PFSK-1 (cell line): ENCODE measurements around the gene SH3PXD2A.

Experiments
- FOXP2 ChIP-seq: optimal IDR thresholded peaks from 2 replicates; pipeline ENCODE3; 2011; ENCODE audit warnings: borderline replicate concordance, control low read depth, inconsistent platforms; ENCODE audit not compliant: insufficient read depth; ENCODE audit errors: extremely low read length, extremely low read depth
- POLR2AphosphoS5 ChIP-seq: IDR thresholded peaks from 2 replicates; pipeline ENCODE4 v1.6.1; 2012; ENCODE audit warnings: low read depth, mild to moderate bottlenecking, control low read depth, low read length, moderate library complexity
- REST ChIP-seq, 2 experiments: IDR thresholded peaks; 2 replicates each; pipeline versions ENCODE4 v1.6.1 to v1.8.0; 2011 to 2012; ENCODE audit warnings: low read depth in 2 of 2, low read length in 2 of 2, control low read depth in 1 of 2, inconsistent platforms in 1 of 2, mild to moderate bottlenecking in 1 of 2, moderate library complexity in 1 of 2; ENCODE audit not compliant: insufficient read depth in 1 of 2
- SIN3A ChIP-seq: IDR thresholded peaks from 2 replicates; pipeline ENCODE4 v1.6.1; 2012; ENCODE audit warnings: mild to moderate bottlenecking, low read length, moderate library complexity, borderline replicate concordance; ENCODE audit not compliant: insufficient read depth
- TAF1 ChIP-seq: IDR thresholded peaks from 2 replicates; pipeline ENCODE4 v1.6.1; 2012; ENCODE audit warnings: low read length, control low read depth, borderline replicate concordance; ENCODE audit not compliant: insufficient read depth

The SH3PXD2A gene

DNA sequence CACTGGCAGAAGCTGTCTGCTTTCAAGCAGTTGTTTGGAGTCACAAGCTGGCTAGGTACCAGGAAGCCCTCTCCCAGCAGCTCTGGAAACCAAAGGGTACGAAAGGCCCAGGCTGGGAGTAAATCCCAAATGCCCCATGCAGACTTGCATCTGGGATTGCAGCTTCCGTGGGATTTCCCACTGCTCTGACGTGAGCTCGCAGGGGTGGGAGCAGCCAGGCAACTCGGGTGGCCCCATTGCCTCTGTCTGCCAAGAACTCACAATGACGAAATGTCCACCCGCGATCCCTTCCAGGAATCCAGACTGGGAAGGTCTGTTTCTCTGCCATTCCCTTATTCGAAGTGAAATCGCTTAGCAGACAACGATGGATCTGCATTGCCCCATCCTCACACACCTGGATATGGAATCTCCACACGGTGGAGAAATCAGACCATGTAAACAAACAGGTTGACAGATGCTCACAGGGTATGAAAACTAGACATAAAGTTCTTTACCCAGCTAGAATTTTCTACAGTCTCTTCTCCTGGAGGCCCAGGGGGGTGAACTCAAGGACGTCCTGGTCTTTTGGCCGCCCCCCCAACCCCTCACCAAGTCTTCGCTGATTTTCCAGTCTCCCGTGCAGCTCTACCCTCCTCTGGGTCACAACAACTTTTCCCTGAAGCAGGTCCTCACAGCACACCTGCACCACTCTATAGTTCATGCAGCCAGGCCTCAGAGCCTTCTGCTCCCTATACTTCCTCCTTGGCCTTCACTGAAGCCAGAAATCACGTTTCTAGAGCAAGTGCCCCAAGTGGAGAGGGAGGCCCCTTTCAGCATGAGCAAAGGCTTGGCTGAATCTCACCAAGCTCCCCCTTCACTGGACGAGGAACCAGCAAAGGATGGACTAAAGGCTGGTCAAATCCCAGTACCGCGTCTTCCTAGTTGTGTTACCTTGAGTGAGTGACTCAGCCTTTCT, 20.0 kb downstream of the SH3PXD2A start:
- TF ChIP-seq REST (IDR thresholded peaks at IDR 0.05; ENCODE audit: insufficient read depth in 1 of 2, low read depth in 2 of 2, low read length in 2 of 2) (no peak), TAF1 (no peak), POLR2AphosphoS5 (no peak), FOXP2 (no peak), SIN3A (no peak)

DNA sequence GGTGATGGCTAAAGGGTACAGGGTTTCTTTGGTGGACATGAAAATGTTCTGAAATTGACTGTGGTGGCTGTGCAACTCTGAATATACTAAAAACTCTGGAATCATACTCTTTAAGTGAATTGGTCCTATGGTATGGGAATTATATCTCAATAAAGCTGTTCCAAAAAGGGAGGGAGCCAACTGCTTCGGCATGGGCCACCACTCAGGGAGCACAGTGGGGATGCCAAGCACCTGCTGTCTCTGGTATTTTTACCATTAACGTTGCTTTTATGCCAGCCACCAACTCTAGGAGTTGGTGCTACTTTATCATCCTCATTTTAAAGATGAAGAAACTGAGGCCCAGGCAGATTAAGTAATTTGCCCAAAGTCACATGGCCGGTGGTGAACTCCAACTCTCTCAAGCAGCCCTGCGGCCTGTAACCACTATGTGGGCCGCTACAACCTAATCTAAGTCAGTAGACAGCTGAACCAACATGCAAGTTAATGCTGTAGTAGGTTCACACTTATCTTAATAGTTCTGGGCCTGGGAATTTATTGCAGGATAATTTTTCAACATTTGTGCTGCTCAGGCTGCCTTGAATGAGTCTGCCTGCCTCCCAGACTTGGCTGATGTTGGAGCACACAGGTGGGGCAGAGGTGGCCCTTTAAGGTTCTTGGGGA, 20.8 kb downstream of the SH3PXD2A start:
- no peak for TF ChIP-seq FOXP2
- no peak for TF ChIP-seq SIN3A
- no peak for TF ChIP-seq REST (IDR thresholded peaks at IDR 0.05; ENCODE audit: insufficient read depth in 1 of 2, low read depth in 2 of 2, low read length in 2 of 2)

DNA sequence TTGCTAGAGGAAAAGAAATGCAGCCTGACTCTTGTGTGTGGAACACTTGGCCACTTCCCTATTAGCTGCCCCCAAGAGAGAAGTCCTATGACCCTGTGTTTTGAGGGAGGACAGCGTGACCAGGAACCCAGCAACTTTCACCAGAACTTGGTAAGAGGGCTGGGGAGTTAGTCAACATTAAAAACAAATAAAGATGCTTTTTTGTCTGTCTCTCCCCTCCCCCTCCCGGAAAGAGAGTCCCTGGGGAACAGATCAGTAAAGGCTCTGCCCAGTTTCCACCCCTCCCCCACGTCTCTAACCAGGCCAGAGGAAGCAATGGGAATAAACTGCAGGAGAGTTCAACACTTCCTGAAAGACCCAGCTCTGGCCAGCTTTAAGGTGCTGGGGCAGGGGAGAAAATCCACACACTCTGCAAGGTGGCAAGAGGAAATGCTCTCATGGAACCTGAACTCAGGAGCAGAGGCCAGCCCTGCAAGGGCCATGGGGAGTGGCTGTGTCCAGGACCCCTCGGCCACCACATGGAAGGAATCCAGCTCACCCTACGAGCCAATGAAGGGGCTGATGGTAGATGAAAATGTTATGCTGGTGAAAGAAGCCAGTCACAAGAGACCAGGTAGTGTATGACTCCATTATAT, 21.5 kb downstream of the SH3PXD2A start:
- no peak for TF ChIP-seq TAF1
- TF ChIP-seq POLR2AphosphoS5: no peak
- no peak for TF ChIP-seq FOXP2
- no peak for TF ChIP-seq SIN3A
- no peak for TF ChIP-seq REST (IDR thresholded peaks at IDR 0.05; ENCODE audit: insufficient read depth in 1 of 2, low read depth in 2 of 2, low read length in 2 of 2)

- no peak for TF ChIP-seq TAF1
- no peak for TF ChIP-seq POLR2AphosphoS5
- no peak for TF ChIP-seq SIN3A
- no peak for TF ChIP-seq REST (IDR thresholded peaks at IDR 0.05; ENCODE audit: insufficient read depth in 1 of 2, low read depth in 2 of 2, low read length in 2 of 2)
- no peak for TF ChIP-seq FOXP2
Measured at GRCh38 chr10:103832806-103833205, 22.6 kb downstream of the SH3PXD2A start.
